Right hindlimb (tissue), 1 donor: Measurements from ENCODE around the gene HOXB6.

ENCODE experiments used
- DNase-seq: peaks from one replicate; pipeline ENCODE4 v3.0.0-alpha.2; 2018

The HOXB6 gene

DNA sequence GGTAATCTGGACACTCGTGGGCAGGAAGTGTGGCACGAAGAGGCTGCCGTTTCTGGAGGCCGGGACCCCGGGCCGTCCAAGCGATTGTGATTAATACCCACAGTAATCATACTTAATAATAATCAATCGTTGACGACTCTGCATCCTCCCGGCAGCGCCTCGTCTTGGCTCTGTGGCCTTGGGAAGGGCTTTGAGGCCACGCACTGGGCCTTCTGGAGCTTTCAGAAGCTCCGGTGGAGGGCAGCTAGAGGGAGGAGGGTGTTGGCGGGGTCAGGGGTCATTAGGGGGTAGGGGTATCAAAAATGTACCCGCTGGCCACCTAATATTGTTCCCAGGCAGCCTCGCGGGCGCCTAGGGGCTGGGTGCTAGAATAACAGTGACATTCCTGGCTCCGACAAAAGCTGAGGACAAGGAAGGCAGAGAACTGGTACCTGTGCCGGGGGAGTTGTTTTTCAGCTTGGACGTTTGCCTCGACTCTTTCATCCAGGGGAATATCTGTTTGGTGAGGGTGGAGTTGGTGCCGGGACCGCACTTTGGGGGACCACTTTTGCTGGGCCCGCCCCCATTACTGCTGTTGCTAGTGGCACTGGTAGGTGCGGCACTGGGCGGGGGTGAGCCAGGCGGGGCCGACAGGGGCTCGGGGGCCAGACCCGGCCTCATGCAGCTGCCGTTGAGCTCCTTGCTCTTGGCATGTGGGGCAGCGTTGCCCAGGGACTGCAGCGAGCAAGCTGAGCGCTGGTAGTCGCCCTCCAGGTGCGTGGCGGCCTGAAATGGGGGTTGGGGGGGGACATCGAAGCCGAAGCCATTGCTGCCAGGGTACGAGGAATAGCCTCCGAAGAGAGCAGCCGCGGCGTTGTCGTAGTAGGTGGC, 53.0 kb downstream of the HOXB6 start:
- no peak for DNase-seq

DNA sequence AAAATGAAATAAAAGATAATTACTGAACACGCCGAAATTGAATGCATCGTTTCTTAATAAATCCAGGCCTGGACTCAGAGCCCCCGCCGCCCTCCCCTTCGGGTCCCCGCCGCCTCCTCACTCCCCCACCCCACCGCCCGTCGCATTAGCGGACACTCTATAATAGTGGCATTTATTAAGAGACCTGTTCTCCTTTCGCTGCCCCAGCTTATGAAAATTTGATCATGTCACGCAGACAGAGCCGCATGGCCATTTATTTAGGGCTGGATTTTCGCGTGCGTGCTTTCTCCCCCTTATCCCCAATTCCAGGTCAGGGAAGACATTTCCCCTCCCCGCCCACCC, 53.6 kb downstream of the HOXB6 start:
- no peak for DNase-seq

DNA sequence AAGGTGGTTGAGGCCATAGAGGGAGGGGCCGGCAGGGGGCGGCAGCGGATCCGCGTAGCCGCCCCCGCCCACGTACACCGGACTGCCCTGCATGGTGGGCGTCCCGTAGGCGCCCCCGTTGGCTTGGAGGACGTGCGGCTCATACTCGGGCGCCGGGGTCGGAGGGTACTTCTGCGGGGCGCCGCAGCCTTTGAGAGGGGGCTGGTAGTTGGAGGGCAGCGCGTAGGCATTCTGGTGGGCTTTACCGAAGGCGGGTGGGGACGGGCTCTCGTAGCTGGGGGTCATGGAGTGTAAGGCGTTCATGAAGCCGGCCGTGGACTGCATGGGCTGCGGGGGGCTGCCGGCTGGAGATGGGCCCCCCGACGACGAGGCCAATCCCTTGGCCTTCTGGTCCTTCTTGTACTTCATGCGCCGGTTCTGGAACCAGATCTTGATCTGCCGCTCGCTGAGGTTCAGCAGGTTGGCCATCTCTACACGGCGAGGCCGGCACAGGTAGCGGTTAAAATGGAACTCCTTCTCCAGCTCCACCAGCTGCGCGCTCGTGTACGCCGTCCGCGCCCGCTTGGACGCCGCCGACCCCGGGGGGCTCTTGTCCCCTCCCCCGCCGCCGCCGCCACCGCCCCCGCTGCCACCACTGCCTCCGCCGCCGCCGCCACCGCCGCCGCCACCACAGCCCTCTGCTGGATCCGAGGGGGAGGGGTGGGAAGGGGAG, 54.1 kb downstream of the HOXB6 start:
- DNase-seq = no peak

DNA sequence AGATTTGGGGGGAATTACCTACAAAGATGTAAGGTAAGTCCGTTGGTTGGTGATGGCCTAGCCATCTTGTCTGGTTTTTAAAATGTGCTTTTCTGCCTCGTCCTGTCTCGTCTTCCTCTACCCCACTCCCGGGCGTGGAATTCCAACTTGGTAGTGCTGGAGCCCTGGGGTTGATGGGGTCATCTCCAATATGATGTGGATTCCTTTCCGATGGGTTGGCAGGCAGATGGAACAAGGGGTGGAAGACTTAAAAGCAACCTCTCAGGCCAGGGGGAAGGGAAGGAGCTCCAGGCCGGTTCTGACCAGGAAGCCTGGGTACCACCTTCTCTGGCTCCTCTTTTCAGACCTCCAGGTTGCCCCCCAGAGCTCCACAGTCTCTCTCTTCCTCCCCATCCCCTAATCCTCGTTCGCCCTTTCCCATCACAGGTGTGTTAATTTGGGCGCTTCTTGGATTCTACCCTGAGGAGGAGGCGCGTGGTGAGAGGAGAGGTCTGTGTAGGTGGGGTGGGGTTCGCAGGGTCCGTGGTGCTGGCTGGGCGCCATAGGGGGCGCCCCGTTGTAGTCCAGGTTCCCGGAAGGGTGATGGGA, 54.8 kb downstream of the HOXB6 start:
- no peak for DNase-seq

DNA sequence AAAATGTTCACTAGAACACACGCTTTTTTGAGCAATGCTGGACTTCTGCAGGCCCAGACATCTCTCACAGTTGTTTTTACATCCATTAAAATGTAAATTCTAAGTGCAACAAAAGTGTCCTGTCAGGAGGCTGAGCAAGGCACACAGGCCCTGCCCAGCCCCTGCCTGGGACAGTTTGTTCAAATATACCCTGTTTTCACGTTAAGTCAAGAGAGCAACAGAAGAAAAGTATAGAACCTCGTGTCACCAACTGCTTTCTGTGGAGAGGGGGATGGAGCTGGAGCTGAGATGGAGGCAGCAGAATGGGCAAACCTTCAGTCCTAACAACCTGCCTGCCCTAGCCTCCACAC, 55.5 kb downstream of the HOXB6 start:
- DNase-seq = no peak

DNA sequence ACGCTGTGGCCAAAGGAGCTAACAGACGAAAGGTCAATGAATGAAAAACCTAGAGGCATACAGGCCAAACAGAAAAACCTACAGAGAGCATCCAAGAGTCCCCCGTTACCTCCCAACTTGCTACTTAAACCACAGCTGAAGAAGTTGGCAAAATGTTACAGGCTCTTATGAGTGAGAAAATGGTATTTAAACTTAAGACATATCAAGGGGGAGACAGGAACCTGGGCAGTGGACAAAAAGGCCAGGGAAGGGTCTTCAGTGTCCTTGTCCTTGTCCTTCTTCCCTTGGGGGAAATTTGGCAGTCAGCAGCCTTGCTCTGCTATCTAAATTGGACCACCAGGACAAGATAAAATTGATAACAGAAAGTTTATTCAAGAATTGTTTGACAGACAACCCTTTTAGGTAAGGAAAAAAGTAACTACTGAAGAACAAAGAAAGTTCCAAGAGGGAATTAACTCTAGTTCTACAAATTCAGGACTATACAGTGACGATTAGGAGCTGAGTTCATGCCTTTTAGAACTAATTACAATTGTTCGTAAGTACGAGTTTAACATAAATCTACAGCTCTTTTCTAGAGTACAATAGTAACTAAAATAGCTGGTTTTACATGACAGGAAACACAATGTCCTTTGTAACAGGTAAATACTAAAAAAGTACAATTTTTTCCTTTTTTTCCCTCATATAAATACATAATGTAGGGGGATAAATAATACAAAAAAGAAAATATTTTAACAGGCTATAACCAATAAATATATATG, 56.1 kb downstream of the HOXB6 start:
- no peak for DNase-seq

DNA sequence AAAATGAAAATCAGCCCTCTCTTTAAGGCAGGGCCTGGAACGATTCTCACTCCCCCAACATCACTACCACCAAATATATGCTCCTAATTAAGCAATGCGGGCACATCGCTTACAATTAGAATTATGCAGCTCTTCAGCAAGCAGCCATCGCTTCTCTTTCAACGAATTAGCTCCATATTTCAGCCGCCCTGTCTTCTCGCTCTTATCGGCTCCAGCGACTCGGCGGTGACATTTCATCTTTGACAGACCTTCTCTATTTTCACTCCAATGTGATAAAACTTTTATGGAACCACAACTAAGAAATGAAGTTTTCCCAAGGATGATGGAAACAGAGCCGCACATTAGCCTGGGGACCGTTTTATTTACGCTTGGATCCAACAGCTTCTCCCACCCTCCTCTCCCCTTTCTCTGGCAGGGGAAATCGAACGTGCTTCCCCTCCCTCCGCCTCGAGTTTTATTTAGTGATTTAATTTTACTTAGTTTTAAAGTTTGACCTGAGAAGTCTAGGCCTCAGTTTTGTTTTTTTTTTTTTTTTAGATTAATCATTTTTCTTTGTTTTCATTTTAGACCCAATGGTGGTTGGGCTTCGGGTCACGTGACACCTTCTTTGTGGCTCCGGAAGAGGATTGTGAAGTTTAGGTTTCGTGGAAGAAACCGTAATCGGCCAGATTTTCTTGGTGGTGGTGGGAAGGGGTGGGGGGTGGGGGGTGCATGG, 56.8 kb downstream of the HOXB6 start:
- DNase-seq = no peak

DNA sequence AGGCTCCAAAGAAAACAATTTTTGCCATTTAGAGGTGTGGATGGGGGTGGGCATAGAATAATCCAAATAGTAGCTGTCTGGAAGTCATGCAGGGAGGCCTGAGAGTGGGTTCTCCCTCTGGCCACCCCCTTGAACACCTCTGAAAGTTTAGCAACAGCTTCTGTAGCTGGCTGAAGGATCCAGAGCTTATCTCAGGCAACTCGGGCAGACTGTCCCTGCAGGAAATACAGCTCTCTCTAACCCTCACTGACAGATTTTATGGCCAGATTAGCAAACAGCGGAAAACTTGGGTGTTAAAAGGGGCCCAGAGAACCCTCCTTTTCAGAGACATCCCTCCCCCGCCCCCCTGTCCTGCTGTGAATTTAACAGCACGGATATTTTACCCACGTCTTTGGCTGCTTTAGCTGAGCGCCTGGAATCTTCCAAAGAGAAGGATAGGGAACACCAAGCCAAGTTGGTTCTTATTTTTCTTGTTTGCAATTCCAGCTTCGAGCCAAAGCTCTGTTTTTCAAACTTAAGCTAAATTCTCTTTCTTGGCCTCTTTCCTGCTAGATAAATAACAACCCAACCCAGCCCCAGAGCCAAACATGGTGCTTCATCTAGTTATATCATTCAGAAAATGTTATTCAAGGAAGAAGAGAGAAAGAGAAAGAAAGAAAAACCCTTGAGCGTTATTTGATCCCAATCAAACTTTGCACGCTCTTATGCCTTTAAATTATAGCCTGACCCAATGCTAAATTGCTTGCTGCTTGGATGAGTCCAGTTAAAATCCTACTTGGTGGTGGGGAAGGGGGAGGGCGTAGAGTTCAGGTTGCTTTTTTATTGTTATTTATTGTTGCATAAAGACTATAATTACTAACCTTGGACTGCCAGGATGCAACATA, 57.6 kb downstream of the HOXB6 start:
- peak; percentile 60 for DNase-seq

DNA sequence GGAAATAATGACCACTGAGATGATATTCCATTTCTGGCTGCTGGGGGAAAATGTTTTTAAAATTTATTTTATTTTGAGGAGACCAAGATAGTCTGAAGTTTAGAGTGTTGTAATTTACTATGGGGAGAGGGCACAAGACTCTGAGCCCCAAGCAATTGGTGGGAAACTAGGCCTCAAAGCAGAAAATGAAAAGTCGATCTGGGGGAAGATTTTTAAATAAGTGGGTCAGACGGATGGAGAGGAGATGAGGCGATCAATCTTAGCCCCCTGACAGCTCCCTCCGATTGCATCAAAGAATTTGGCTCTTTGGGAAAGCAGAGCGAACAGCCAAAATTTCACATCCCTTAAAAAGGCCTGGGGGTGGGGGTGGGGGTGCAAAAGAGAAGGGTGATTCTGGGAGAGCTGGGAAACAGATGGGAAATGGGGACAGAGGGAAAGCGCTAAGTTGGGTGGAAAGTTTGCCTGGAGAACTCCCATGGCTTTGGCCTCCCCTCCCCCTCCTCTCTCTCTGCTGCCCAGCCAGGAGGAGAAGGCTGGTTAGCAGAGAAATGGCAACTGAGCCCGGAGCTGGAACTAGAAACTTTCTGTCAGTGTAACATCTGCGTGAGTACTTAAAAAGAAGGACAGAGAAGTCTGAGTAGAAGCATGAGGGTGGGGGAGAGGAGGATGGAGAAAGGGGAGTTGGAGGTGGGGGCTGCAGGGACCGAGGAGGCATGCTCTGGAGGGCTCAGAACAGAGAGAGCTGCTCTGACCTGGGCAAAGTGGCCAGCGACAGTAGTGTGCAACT, 58.5 kb downstream of the HOXB6 start:
- DNase-seq = peak; percentile 71
